ENCODE data around the gene MBD3L1.

DNA sequence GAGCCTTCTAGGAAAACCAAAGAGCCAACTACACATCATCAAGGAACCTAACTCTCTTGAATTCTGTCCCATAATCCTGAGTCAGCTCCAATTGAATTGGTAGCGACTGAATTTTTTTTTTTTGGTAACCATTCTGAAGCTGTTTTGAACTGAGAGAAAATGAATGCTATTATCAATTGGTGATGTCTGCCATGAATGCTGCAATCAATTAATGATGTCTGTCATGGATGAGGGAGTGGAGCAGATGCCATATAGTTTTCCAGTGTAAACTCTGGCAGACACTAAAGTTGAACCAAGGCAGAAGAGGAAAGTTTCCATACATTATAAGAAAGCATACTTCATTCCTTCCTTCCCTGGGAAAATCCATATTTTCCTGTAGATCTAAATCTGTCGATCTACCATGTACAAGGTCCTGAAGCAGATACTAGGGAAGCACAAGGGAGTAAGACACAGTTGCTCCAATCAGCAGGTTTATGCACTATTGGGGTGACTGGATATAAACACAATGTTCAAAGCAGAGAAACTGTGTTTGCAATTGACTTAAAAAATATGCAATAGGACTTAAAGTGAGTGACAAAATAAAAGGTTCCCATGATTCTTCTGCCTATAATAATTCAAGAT, 48.8 kb downstream of the MBD3L1 start:
- TF ChIP-seq ZNF384 (IDR thresholded peaks at IDR 0.05) (no peak), SUZ12 (IDR thresholded peaks at IDR 0.05) (no peak), HDGF (IDR thresholded peaks at IDR 0.05; ENCODE audit: borderline replicate concordance) (no peak), SP1 (IDR thresholded peaks at IDR 0.05) (no peak), BHLHE40 (IDR thresholded peaks at IDR 0.05; ENCODE audit: borderline replicate concordance) (no peak), TARDBP (IDR thresholded peaks at IDR 0.05) (no peak), ELF4 (IDR thresholded peaks at IDR 0.05) (no peak)
